Smooth muscle cell (in vitro differentiated cells): ENCODE results near the gene ELFN1. TPM values are rescaled to one million over a fixed set of nuclear protein-coding genes. Genes with fewer than 3 reads are reported as not detected.

Experiments
- DNase-seq: peaks from one replicate; lab custom pipeline; 2025; ENCODE audit not compliant: unreplicated experiment; lab: John Stamatoyannopoulos, UW
- H2AFZ ChIP-seq: fragments of 200-600 bp; sonication (generic); 2 replicates; pipeline ENCODE4 v1.6.0; 2016; ENCODE audit warnings: antibody characterized with exemption, low read depth, mild to moderate bottlenecking
- H3F3A ChIP-seq: fragments of 200-600 bp; sonication (generic); 2 replicates; pipeline ENCODE4 v1.6.0; 2017; ENCODE audit warnings: antibody characterized with exemption, low read depth
- H3K27ac ChIP-seq: fragments of 200-600 bp; sonication (generic); 2 replicates; pipeline ENCODE4 v1.5.1; 2016; ENCODE audit warnings: low read depth, mild to moderate bottlenecking
- H3K27me3 ChIP-seq: fragments of 200-600 bp; sonication (generic); 2 replicates; pipeline ENCODE4 v1.6.1; 2016; ENCODE audit warnings: low read depth, mild to moderate bottlenecking
- H3K36me3 ChIP-seq: fragments of 200-600 bp; sonication (generic); 2 replicates; pipeline ENCODE4 v1.5.1; 2016; ENCODE audit warnings: low read depth
- H3K4me1 ChIP-seq: fragments of 200-600 bp; sonication (generic); 2 replicates; pipeline ENCODE4 v1.5.1; 2016; ENCODE audit warnings: low read depth
- H3K4me2 ChIP-seq: fragments of 200-600 bp; sonication (generic); 2 replicates; pipeline ENCODE4 v1.6.0; 2016; ENCODE audit warnings: mild to moderate bottlenecking
- H3K4me3 ChIP-seq: fragments of 200-600 bp; sonication (generic); 2 replicates; pipeline ENCODE4 v1.5.1; 2016; ENCODE audit warnings: mild to moderate bottlenecking
- H3K79me2 ChIP-seq: fragments of 200-600 bp; sonication (generic); 2 replicates; pipeline ENCODE4 v1.6.0; 2016; ENCODE audit warnings: low read depth, mild to moderate bottlenecking
- H3K9ac ChIP-seq: fragments of 200-600 bp; sonication (generic); 2 replicates; pipeline ENCODE4 v1.6.0; 2016; ENCODE audit warnings: low read depth
- H3K9me3 ChIP-seq: fragments of 200-600 bp; sonication (generic); replicated peaks from 2 replicates; pipeline ENCODE4 v1.5.1; 2016; ENCODE audit warnings: low read depth
- H4K20me1 ChIP-seq: fragments of 200-600 bp; sonication (generic); 2 replicates; pipeline ENCODE4 v1.6.0; 2016; ENCODE audit warnings: low read depth
- WGBS: methylation state at CpG from one replicate; pipeline ENCODE4 v1.1.7; 2016; ENCODE audit warnings: low lambda C conversion rate; 5-methylcytosine and 5-hydroxymethylcytosine counted together
- polyA plus RNA-seq: library from polyadenylated mRNA; unstranded; fragments of >200 nt; fragmentation: Nextera tagmentation; extraction: Ambion mirVana; gene quantifications from 2 replicates; pipeline ENCODE4 v1.2.1, GENCODE V29; 2016
- total RNA-seq: library from RNA; depleted of rRNA; stranded (reverse); fragments of >200 nt; gene quantifications from 2 replicates; pipeline ENCODE4 v1.2.3, GENCODE V29; 2014
- TF ChIP-seq, protein P1 (sequence below): fragments of 200-600 bp; sonication (generic); IDR thresholded peaks from 2 replicates; pipeline ENCODE4 v1.5.1; 2017; ENCODE audit warnings: borderline replicate concordance, mild to moderate bottlenecking, antibody characterized with exemption; ENCODE audit not compliant: insufficient read depth, poor library complexity, severe bottlenecking

The ELFN1 gene
- total and polyA plus RNA-seq, 2 experiments from 2014 or later: 4.2 to 6.2 TPM

DNA sequence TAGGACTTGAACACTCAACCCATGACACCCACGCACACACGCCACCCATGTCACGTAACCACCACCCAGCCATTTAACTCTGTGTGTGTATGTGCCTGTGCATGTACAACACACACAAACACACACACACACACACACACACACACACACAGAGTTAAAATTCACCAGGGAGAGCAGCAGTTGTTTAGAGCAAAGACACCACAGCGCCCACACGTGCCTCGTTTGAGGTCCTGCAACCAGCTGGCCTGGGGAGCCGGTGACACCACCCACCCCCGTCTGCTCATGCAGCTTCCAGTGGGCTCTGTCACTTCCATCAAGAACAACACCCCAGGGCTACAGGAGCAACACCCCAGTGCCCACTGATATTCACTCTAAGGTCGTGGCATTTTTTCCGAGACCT, 97.4 kb downstream of the ELFN1 start:
- 61% methylated on average over 10 of the region's 10 CpGs for WGBS
- TF ChIP-seq, protein P1, sequence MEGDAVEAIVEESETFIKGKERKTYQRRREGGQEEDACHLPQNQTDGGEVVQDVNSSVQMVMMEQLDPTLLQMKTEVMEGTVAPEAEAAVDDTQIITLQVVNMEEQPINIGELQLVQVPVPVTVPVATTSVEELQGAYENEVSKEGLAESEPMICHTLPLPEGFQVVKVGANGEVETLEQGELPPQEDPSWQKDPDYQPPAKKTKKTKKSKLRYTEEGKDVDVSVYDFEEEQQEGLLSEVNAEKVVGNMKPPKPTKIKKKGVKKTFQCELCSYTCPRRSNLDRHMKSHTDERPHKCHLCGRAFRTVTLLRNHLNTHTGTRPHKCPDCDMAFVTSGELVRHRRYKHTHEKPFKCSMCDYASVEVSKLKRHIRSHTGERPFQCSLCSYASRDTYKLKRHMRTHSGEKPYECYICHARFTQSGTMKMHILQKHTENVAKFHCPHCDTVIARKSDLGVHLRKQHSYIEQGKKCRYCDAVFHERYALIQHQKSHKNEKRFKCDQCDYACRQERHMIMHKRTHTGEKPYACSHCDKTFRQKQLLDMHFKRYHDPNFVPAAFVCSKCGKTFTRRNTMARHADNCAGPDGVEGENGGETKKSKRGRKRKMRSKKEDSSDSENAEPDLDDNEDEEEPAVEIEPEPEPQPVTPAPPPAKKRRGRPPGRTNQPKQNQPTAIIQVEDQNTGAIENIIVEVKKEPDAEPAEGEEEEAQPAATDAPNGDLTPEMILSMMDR: no peak
- Histone ChIP-seq H3K9me3 (no peaks in the 10 kb centered on the region), H3K9ac (no peak overlapping the region), H3K79me2 (no peaks in the 10 kb centered on the region), H3K27ac (no peak overlapping the region), H3K27me3 (no peaks in the 10 kb centered on the region), H4K20me1 (no peaks in the 10 kb centered on the region), H3K4me1 (no peaks in the 10 kb centered on the region), H3F3A (no peaks in the 10 kb centered on the region), H3K4me2 (no peak overlapping the region), H2AFZ (no peak overlapping the region), H3K4me3 (no peak overlapping the region), H3K36me3 (no peaks in the 10 kb centered on the region)
- DNase-seq: no peak

DNA sequence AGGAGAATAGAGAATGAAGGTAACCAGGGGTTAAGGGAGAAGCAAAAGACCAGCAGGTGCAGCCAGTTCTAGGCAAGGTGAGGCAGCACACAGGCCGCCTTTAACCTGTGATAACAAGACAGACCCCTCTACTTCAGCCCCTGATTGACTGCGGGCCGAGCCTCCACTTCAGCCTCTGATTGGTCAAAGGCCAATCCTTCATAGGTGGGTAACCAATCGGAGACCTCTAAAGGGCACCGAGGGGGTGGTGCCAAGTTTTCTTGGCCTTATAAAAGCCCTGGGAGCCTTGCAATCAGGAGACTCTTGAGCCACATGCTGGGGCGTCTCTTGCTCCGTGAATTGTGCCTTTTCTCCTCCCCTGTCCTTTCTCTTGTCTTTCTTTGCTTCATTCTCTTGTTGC, 98.8 kb downstream of the ELFN1 start:
- Histone ChIP-seq H3K36me3 (no peaks in the 10 kb centered on the region), H3K79me2 (no peaks in the 10 kb centered on the region), H2AFZ (no peak overlapping the region), H3K27ac (no peak overlapping the region), H3K4me2 (no peak overlapping the region), H3K9me3 (no peaks in the 10 kb centered on the region), H3K9ac (no peak overlapping the region), H3K4me3 (no peak overlapping the region), H3K4me1 (no peaks in the 10 kb centered on the region), H4K20me1 (no peaks in the 10 kb centered on the region), H3F3A (no peaks in the 10 kb centered on the region), H3K27me3 (no peaks in the 10 kb centered on the region)
- TF ChIP-seq, protein P1: no peak
- WGBS: 89% methylated on average over 7 of the region's 7 CpGs
- no peak for DNase-seq

DNA sequence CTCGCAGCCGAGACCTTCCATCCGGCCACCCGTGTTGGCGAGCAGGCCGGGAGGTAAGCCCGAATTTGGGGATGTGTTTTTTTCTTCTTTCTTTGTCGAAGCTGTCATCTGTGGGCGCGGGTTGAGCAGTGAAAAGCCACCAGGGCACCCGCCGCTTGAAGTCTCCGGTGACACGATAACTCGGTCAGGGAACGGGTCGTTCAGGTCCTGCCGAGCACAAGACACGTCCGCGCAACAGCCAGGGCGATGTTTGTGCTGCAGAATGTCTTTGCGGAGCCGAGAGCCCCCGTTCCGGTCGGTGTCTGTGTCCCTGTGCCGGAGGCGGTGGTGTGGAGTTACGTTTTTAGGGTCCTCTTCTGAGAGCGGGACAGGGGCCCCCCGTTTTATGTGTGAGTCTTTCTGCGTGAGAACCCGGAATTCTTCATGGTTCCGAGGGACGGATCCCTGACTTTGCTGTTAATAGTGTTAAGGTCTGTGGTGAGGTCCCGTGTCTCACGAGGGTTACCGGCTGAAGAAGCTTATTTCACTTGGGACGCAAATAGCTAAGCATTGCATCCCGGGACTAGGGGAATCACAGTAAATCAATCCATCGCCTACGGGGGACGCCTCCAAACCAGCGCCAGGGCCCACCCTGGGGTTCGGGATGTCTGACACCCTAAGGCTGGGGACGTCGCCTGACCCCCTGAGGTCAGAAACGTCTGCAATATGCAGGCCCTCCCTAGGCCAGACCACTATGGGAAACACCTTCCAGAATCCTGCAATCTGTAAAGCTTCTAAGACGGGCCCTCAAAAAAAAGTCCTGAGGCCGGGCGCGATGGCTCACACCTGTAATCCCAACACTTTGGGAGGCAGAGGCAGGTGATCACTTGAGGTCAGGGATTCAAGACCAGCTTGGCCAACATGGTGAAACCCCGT, 99.5 kb downstream of the ELFN1 start:
- no peak for DNase-seq
- H3K4me1 ChIP-seq: no peaks in the 10 kb centered on the region
- TF ChIP-seq, protein P1: no peak
- no peak overlapping the region for H3K4me3 ChIP-seq
- 95% methylated on average over 54 of the region's 54 CpGs for WGBS
- H3K9me3 ChIP-seq: no peaks in the 10 kb centered on the region
- no peak overlapping the region for H3K4me2 ChIP-seq
- no peaks in the 10 kb centered on the region for H3K36me3 ChIP-seq
- H4K20me1 ChIP-seq: no peaks in the 10 kb centered on the region
- no peak overlapping the region for H2AFZ ChIP-seq
- H3K9ac ChIP-seq: no peak overlapping the region
- no peaks in the 10 kb centered on the region for H3F3A ChIP-seq
- no peaks in the 10 kb centered on the region for H3K79me2 ChIP-seq
- H3K27ac ChIP-seq: no peak overlapping the region
- no peaks in the 10 kb centered on the region for H3K27me3 ChIP-seq
